GM19438 (cell line): ENCODE data around the gene NELL2.
"Not testable (repeated sequence)": the region's sequence is repeated elsewhere in the genome, so short reads cannot be mapped to it uniquely, and the experiment has no call there.

Source experiments
- ATAC-seq: cut with Tn5 transposase; IDR thresholded peaks from one replicate; pipeline ENCODE4 v1.9.1; 2021; ENCODE audit warnings: low read depth; ENCODE audit not compliant: unreplicated experiment

The NELL2 gene

GRCh38 chr12:44780221-44780790 is 95.8 kb downstream of the NELL2 start:
- ATAC-seq: no peak

- ATAC-seq: no peak
Observed at GRCh38 chr12:44779766-44780165, 96.3 kb downstream of the NELL2 start.

GRCh38 chr12:44778863-44779262 is 97.3 kb downstream of the NELL2 start:
- no peak for ATAC-seq

GRCh38 chr12:44777044-44777443 is 99.1 kb downstream of the NELL2 start:
- ATAC-seq: no peak

- no peak for ATAC-seq
Observed at GRCh38 chr12:44775901-44776300, 100.2 kb downstream of the NELL2 start.

- ATAC-seq: no peak
Observed at GRCh38 chr12:44774815-44775411, 101.2 kb downstream of the NELL2 start.

- ATAC-seq: no peak
Observed at GRCh38 chr12:44771485-44772021, 104.6 kb downstream of the NELL2 start.

- ATAC-seq: no peak
Observed at GRCh38 chr12:44765796-44766195, 110.3 kb downstream of the NELL2 start.

- no peak for ATAC-seq
Observed at GRCh38 chr12:44763021-44763420, 113.1 kb downstream of the NELL2 start.

GRCh38 chr12:44759289-44759688 is 116.8 kb downstream of the NELL2 start:
- ATAC-seq: no peak

GRCh38 chr12:44750468-44750867 is 125.6 kb downstream of the NELL2 start:
- no peak for ATAC-seq

GRCh38 chr12:44749566-44749965 is 126.5 kb downstream of the NELL2 start:
- ATAC-seq: no peak

GRCh38 chr12:44748950-44749468 is 127.1 kb downstream of the NELL2 start:
- ATAC-seq: no peak

GRCh38 chr12:44741292-44741980 is 134.7 kb downstream of the NELL2 start:
- ATAC-seq: not testable (repeated sequence)

- no peak for ATAC-seq
Observed at GRCh38 chr12:44738051-44738450, 138.1 kb downstream of the NELL2 start.

GRCh38 chr12:44728566-44728965 is 147.5 kb downstream of the NELL2 start:
- ATAC-seq: no peak

GRCh38 chr12:44720265-44720664 is 155.8 kb downstream of the NELL2 start:
- ATAC-seq: no peak

GRCh38 chr12:44717612-44718011 is 158.5 kb downstream of the NELL2 start:
- ATAC-seq: no peak

- no peak for ATAC-seq
Observed at GRCh38 chr12:44716711-44717110, 159.4 kb downstream of the NELL2 start.

- ATAC-seq: no peak
Observed at GRCh38 chr12:44711736-44712135, 164.4 kb downstream of the NELL2 start.

- ATAC-seq: no peak
Observed at GRCh38 chr12:44709166-44709565, 166.9 kb downstream of the NELL2 start.

GRCh38 chr12:44708218-44708617 is 167.9 kb downstream of the NELL2 start:
- no peak for ATAC-seq
